HG03280 (cell line): ENCODE data around the gene TJP2.

ENCODE experiments used
- ATAC-seq: cut with Tn5 transposase; IDR thresholded peaks from one replicate; pipeline ENCODE4 v1.9.1; 2021; ENCODE audit warnings: mild to moderate bottlenecking, moderate library complexity; ENCODE audit not compliant: unreplicated experiment

The TJP2 gene

GRCh38 chr9:69190086-69190862, 16.2 kb downstream of the TJP2 start:
- ATAC-seq, result peak; percentile 67

GRCh38 chr9:69190863-69191181, 16.7 kb downstream of the TJP2 start:
- no peak for ATAC-seq

GRCh38 chr9:69191231-69191630, 17.2 kb downstream of the TJP2 start:
- no peak for ATAC-seq

- ATAC-seq, result no peak
Observed at GRCh38 chr9:69192214-69192613, 18.1 kb downstream of the TJP2 start.

- no peak for ATAC-seq
Observed at GRCh38 chr9:69193685-69194032, 19.6 kb downstream of the TJP2 start.

- ATAC-seq, result no peak
Observed at GRCh38 chr9:69194702-69195418, 20.8 kb downstream of the TJP2 start.

- no peak for ATAC-seq
Observed at GRCh38 chr9:69195668-69196067, 21.6 kb downstream of the TJP2 start.

- no peak for ATAC-seq
Observed at GRCh38 chr9:69197687-69198086, 23.6 kb downstream of the TJP2 start.

- no peak for ATAC-seq
Observed at GRCh38 chr9:69198521-69199220, 24.6 kb downstream of the TJP2 start.

GRCh38 chr9:69199769-69200470, 25.8 kb downstream of the TJP2 start:
- no peak for ATAC-seq

- no peak for ATAC-seq
Observed at GRCh38 chr9:69202556-69202955, 28.5 kb downstream of the TJP2 start.

GRCh38 chr9:69204326-69204725, 30.2 kb downstream of the TJP2 start:
- ATAC-seq, result no peak

GRCh38 chr9:69204849-69205248, 30.8 kb downstream of the TJP2 start:
- ATAC-seq, result no peak

GRCh38 chr9:69206047-69206446, 32.0 kb downstream of the TJP2 start:
- no peak for ATAC-seq

- no peak for ATAC-seq
Observed at GRCh38 chr9:69207503-69207902, 33.4 kb downstream of the TJP2 start.

GRCh38 chr9:69211424-69212036, 37.5 kb downstream of the TJP2 start:
- ATAC-seq, result no peak

- ATAC-seq, result no peak
Observed at GRCh38 chr9:69213647-69214046, 39.6 kb downstream of the TJP2 start.

GRCh38 chr9:69214939-69215338, 40.9 kb downstream of the TJP2 start:
- ATAC-seq, result no peak

GRCh38 chr9:69215774-69216485, 41.9 kb downstream of the TJP2 start:
- ATAC-seq, result no peak

GRCh38 chr9:69218166-69218565, 44.1 kb downstream of the TJP2 start:
- no peak for ATAC-seq
